OCI-LY7 (cell line): ENCODE data around the gene INS. TPM values are rescaled to one million over a fixed set of nuclear protein-coding genes. Genes with fewer than 3 reads are reported as not detected.

Source experiments
- BruUV-seq: library from RNA; stranded (reverse); fragments of 400-500 nt; replicated peaks from 2 replicates; lab custom pipeline; 2021; lab: Mats Ljungman, UMichigan
- CTCF ChIA-PET: fragments of 300-600 bp; sonication (Branson Sonifier 250); formaldehyde crosslinking; loops from one replicate; lab custom pipeline; 2022; ENCODE audit warnings: antibody characterized with exemption; ENCODE audit not compliant: unreplicated experiment; lab: Charles Lee
- POLR2A ChIA-PET: fragments of 300-600 bp; sonication (Branson Sonifier 250); formaldehyde crosslinking; loops from one replicate; lab custom pipeline; 2022; ENCODE audit warnings: antibody characterized with exemption; lab: Charles Lee
- DNase-seq: peaks from one replicate; pipeline ENCODE4 v3.0.0-alpha.2; 2015; ENCODE audit warnings: low spot score
- H2AFZ ChIP-seq: fragments of 200-600 bp; sonication (generic), shearing (Covaris generic); 2 replicates; pipeline ENCODE4 v1.6.1; 2014; ENCODE audit warnings: mild to moderate bottlenecking, antibody characterized with exemption, low read length, moderate library complexity
- H3K27ac ChIP-seq: fragments of 200-600 bp; sonication (generic); 2 replicates; pipeline ENCODE4 v1.5.1; 2014; ENCODE audit warnings: mixed run types, low read depth, mild to moderate bottlenecking, moderate library complexity, low read length, inconsistent platforms; ENCODE audit not compliant: poor library complexity, severe bottlenecking
- H3K36me3 ChIP-seq: fragments of 200-600 bp; sonication (generic); 2 replicates; pipeline ENCODE4 v1.6.1; 2014; ENCODE audit warnings: mild to moderate bottlenecking, antibody characterized with exemption, low read length, moderate library complexity, mixed read lengths; ENCODE audit not compliant: insufficient read depth
- H3K4me1 ChIP-seq: fragments of 200-600 bp; sonication (generic); 2 replicates; pipeline ENCODE4 v1.5.1; 2014; ENCODE audit warnings: mild to moderate bottlenecking, low read length; ENCODE audit not compliant: insufficient read depth, poor library complexity, severe bottlenecking
- H3K4me2 ChIP-seq: fragments of 200-600 bp; sonication (generic); 2 replicates; pipeline ENCODE4 v1.6.1; 2014; ENCODE audit warnings: mild to moderate bottlenecking, low read length
- H3K4me3 ChIP-seq: fragments of 200-600 bp; sonication (generic); 2 replicates; pipeline ENCODE4 v1.5.1; 2014; ENCODE audit warnings: mild to moderate bottlenecking, low read depth, low read length; ENCODE audit not compliant: poor library complexity, severe bottlenecking
- H3K79me2 ChIP-seq: fragments of 200-600 bp; sonication (generic); 2 replicates; pipeline ENCODE4 v1.6.1; 2016; ENCODE audit warnings: low read depth, mild to moderate bottlenecking, low read length, moderate library complexity, mixed read lengths; ENCODE audit not compliant: insufficient read depth
- H3K9me2 ChIP-seq: fragments of 200-600 bp; sonication (generic); 2 replicates; pipeline ENCODE4 v1.6.1; 2016; ENCODE audit warnings: mild to moderate bottlenecking, low read length, mixed read lengths; ENCODE audit not compliant: insufficient read depth
- H3K9me3 ChIP-seq: fragments of 200-600 bp; sonication (generic); 2 replicates; pipeline ENCODE4 v1.6.1; 2014; ENCODE audit warnings: mild to moderate bottlenecking, mixed run types, low read length, mixed read lengths
- H4K20me1 ChIP-seq: fragments of 200-600 bp; sonication (generic); 2 replicates; pipeline ENCODE4 v1.6.1; 2014; ENCODE audit warnings: mild to moderate bottlenecking, antibody characterized with exemption, low read length, moderate library complexity, mixed read lengths; ENCODE audit not compliant: insufficient read depth
- EZH2phosphoT487 ChIP-seq: fragments of 200-600 bp; sonication (generic); IDR thresholded peaks from 2 replicates; pipeline ENCODE4 v1.6.1; 2018; ENCODE audit warnings: low read depth, borderline replicate concordance, mild to moderate bottlenecking, mixed run types, antibody characterized with exemption, low read length, moderate library complexity, mixed read lengths
- intact Hi-C: fragments of 100-400 bp; cut with micrococcal nuclease; formaldehyde crosslinking; loops from one replicate; pipeline ENCODE4 v1.10.0; 2022; ENCODE audit not compliant: unreplicated experiment
- total RNA-seq, 2 experiments: library from RNA; depleted of rRNA in 1 of 2; stranded (reverse); fragments of >200 nt in 1 of 2; shearing (Covaris generic) in 1 of 2; gene quantifications; 2 replicates each; pipeline ENCODE4 v1.2.3, GENCODE V29; 2014 to 2022
- TF ChIP-seq, protein P1 (sequence below): fragments of 200-600 bp; sonication (generic); conservative IDR thresholded peaks from 2 replicates; pipeline ENCODE4 v1.5.1; 2014; ENCODE audit warnings: mild to moderate bottlenecking, antibody characterized with exemption, low read length, moderate library complexity, mixed read lengths

INS gene
- total RNA-seq, 2 experiments from 2014 or later: not detected

DNA sequence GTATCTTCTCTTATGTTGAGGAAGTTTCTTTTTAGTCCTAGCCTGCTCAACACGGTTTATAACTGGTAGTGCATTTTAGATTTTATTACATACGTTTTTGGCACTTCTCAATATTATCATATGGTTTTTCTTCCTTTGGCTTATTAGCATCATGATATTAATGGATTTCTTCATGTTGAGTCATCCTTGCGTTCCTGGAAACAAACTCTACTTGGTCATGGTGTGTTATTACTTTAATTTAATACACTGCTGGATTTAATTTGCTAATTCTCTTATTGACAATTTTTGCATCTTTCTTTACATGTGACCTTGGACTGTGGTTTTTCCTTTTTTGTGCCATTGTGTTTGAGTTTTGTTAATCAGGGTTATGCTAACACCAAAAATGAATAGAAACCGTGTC, 42.3 kb downstream of the INS start:
- Histone ChIP-seq H3K4me2 (no peak overlapping the region), H3K9me2 (no peaks in the 10 kb centered on the region), H3K9me3 (no peaks in the 10 kb centered on the region), H3K36me3 (no peaks in the 10 kb centered on the region), H3K27ac (no peak overlapping the region), H3K4me3 (no peak overlapping the region), H2AFZ (no peak overlapping the region), H3K4me1 (no peaks in the 10 kb centered on the region), H4K20me1 (no peaks in the 10 kb centered on the region), H3K79me2 (no peaks in the 10 kb centered on the region)
- TF ChIP-seq, protein P1, sequence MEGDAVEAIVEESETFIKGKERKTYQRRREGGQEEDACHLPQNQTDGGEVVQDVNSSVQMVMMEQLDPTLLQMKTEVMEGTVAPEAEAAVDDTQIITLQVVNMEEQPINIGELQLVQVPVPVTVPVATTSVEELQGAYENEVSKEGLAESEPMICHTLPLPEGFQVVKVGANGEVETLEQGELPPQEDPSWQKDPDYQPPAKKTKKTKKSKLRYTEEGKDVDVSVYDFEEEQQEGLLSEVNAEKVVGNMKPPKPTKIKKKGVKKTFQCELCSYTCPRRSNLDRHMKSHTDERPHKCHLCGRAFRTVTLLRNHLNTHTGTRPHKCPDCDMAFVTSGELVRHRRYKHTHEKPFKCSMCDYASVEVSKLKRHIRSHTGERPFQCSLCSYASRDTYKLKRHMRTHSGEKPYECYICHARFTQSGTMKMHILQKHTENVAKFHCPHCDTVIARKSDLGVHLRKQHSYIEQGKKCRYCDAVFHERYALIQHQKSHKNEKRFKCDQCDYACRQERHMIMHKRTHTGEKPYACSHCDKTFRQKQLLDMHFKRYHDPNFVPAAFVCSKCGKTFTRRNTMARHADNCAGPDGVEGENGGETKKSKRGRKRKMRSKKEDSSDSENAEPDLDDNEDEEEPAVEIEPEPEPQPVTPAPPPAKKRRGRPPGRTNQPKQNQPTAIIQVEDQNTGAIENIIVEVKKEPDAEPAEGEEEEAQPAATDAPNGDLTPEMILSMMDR: no peak
- no peak for TF ChIP-seq EZH2phosphoT487
- BruUV-seq: no TSS peak
- CTCF ChIA-PET: no interaction called here
- POLR2A ChIA-PET: no interaction called here
- DNase-seq: no peak
- intact Hi-C loops: no loop called here

DNA sequence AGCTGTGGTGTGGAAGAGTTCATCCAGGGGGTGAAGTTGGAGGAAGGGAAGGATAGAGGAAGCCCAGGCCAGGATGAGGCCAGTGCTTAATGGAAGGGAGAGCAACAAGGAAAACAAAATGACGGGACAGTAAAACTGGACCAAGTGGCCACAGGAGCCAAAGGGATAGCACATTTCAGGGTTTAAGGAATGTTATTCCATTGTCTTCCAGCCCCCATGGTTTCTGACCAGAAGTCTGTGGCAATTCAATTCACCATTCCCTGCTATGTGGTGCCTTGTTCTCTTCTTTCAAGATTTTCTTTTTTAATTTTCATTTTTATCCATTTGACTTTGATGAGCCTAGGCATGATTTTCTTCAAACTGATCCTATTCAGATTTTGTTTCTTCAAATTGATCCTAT, 44.3 kb downstream of the INS start:
- intact Hi-C loops: no loop called here

DNA sequence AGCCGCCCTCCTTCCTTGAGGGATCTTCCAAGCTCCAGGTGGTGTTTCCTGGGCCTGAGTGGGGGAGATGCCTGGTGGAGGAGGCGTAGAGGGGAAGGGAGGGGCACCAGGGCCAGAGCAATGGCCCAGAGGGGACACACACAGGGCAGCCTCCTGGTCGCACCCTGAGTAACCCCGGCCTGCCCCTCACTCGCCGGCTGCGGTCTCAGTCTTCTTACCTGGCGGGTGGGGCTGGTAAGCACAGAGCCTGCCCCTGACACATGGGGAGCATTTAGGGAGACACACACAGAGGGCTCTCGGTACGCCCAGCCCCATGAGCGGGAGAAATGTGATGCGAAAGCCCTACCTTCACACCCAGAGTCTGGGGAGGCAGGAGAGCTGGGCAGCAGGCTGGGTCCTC, 45.7 kb downstream of the INS start:
- Histone ChIP-seq H3K9me3 (no peaks in the 10 kb centered on the region), H3K9me2 (no peaks in the 10 kb centered on the region), H3K36me3 (no peaks in the 10 kb centered on the region), H3K79me2 (no peaks in the 10 kb centered on the region), H4K20me1 (no peaks in the 10 kb centered on the region), H3K4me2 (no peak overlapping the region), H3K4me1 (no peaks in the 10 kb centered on the region), H3K4me3 (no peak overlapping the region), H2AFZ (no peak overlapping the region), H3K27ac (no peak overlapping the region)
- ChIA-PET POLR2A (no interaction called here), CTCF (no interaction called here)
- DNase-seq: no peak
- TF ChIP-seq EZH2phosphoT487: no peak
- TF ChIP-seq, protein P1: no peak
- intact Hi-C loops: no loop called here
- BruUV-seq: no TSS peak

More for the DNA sequence above, 44.3 kb downstream of the INS start:
- Histone ChIP-seq H3K36me3 (no peaks in the 10 kb centered on the region), H3K4me3 (no peak overlapping the region), H3K4me2 (no peak overlapping the region), H2AFZ (no peak overlapping the region), H4K20me1 (no peaks in the 10 kb centered on the region), H3K9me3 (no peaks in the 10 kb centered on the region), H3K9me2 (no peaks in the 10 kb centered on the region), H3K4me1 (no peaks in the 10 kb centered on the region), H3K79me2 (no peaks in the 10 kb centered on the region), H3K27ac (no peak overlapping the region)
- DNase-seq: no peak
- no TSS peak for BruUV-seq
- POLR2A ChIA-PET: no interaction called here
- CTCF ChIA-PET: no interaction called here
- TF ChIP-seq EZH2phosphoT487: no peak
- TF ChIP-seq, protein P1: no peak
